Measurements from ENCODE around the gene AADACL2. TPM values are rescaled to one million over a fixed set of nuclear protein-coding genes. Genes with fewer than 3 reads are reported as not detected.
A peak's percentile ranks its signal among the peaks of the same experiment; 100 is the strongest.

Gene AADACL2
- total and polyA plus RNA-seq, 9 of the 15 experiments (the other 6 are each of a cell fraction or from before 2014, with no cell fraction given), result not detected

- TF ChIP-seq CBX3 (IDR thresholded peaks at IDR 0.05; ENCODE audit: borderline replicate concordance in 1 of 2, low read length in 2 of 2) (peak in 1 of 2 experiments; percentile 64; a peak in 1 of 3 replicates), LEF1 (IDR thresholded peaks at IDR 0.05) (no peak), MYC (IDR thresholded peaks at IDR 0.05; ENCODE audit: low read depth, low read length) (no peak), MYC (CRISPR knock-in tag; IDR thresholded peaks at IDR 0.05; ENCODE audit: borderline replicate concordance, low read depth) (no peak), TEAD4 (IDR thresholded peaks at IDR 0.05; ENCODE audit: low read length) (peak; percentile 47; the same call in 1 of the 2 replicates), TEAD4 (CRISPR knock-in tag; IDR thresholded peaks at IDR 0.05; ENCODE audit: borderline replicate concordance) (no peak), TCF7 (IDR thresholded peaks at IDR 0.05; ENCODE audit: borderline replicate concordance) (no peak), STAT5A (IDR thresholded peaks at IDR 0.05; ENCODE audit: borderline replicate concordance, low read length) (peak; percentile 36; the same call in 1 of the 2 replicates), CBFA2T2 (conservative IDR thresholded peaks at IDR 0.05) (0 out of 2 replicates have a peak, but pooled peaks have one; percentile 18), RAD21 (CRISPR knock-in tag; conservative IDR thresholded peaks at IDR 0.05 in 1 of 2, IDR thresholded peaks at IDR 0.05 in 1 of 2) (peak in 1 of 2 experiments; percentile 15; a peak in 1 of 4 replicates), ZNF133 (CRISPR knock-in tag; IDR thresholded peaks at IDR 0.05) (no peak), ATF3 (IDR thresholded peaks at IDR 0.05) (peak; percentile 37; the same call in 1 of the 2 replicates), ATF3 (CRISPR knock-in tag; conservative IDR thresholded peaks at IDR 0.05) (no peak), SMARCA5 (IDR thresholded peaks at IDR 0.05) (no peak), HNRNPH1 (optimal IDR thresholded peaks at IDR 0.05; ENCODE audit: low read depth, low read length) (no peak), RBM14 (IDR thresholded peaks at IDR 0.05; ENCODE audit: borderline replicate concordance, insufficient read depth, low read depth, low read length) (no peak), DPF2 (IDR thresholded peaks at IDR 0.05) (peak; percentile 41; the same call in 1 of the 2 replicates), HMBOX1 (IDR thresholded peaks at IDR 0.05) (peak; percentile 82)
Observed at GRCh38 chr3:151686257-151686656, 47.5 kb upstream of the AADACL2 start (continued).
